Stimulated activated naive B cell treated with anti-CD40 and anti-IgM and Interleukin-4, amounts not matched to agents 10 μg/mL and 1 μg/mL and 100 μg/mL, for 72 hours (primary cell): ENCODE results near the gene CXXC5.

Source experiments
- ATAC-seq, 2 donors: fragments of 150-1000 bp; cut with Tn5 transposase; replicated peaks; 2 replicates each; pipeline ENCODE4 v1.10.0; 2021; ENCODE audit warnings: moderate library complexity in 1 of 2
- DNase-seq: peaks from one replicate; pipeline ENCODE4 v3.0.0; 2021
- H3K27ac Mint-ChIP-seq: one replicate; pipeline ENCODE4 v1.8.0; 2022; ENCODE audit warnings: mild to moderate bottlenecking, mixed read lengths
- H3K27me3 Mint-ChIP-seq, 2 donors: one replicate each; pipeline ENCODE4 v1.8.0; 2022; ENCODE audit warnings: mixed read lengths in 2 of 2
- H3K36me3 Mint-ChIP-seq, 2 donors: one replicate each; pipeline ENCODE4 v1.8.0; 2022; ENCODE audit warnings: mixed read lengths in 2 of 2, mild to moderate bottlenecking in 1 of 2
- H3K4me1 Mint-ChIP-seq, 2 donors: one replicate each; pipeline ENCODE4 v1.8.0; 2022; ENCODE audit warnings: mixed read lengths in 2 of 2, mild to moderate bottlenecking in 1 of 2
- H3K4me3 Mint-ChIP-seq, 2 donors: one replicate each; pipeline ENCODE4 v1.8.0; 2022; ENCODE audit warnings: mild to moderate bottlenecking in 2 of 2, mixed read lengths in 2 of 2, moderate library complexity in 1 of 2
- H3K9me3 Mint-ChIP-seq, 2 donors: one replicate each; pipeline ENCODE4 v1.8.0; 2022; ENCODE audit warnings: mixed read lengths in 2 of 2, mild to moderate bottlenecking in 1 of 2

Gene CXXC5

DNA sequence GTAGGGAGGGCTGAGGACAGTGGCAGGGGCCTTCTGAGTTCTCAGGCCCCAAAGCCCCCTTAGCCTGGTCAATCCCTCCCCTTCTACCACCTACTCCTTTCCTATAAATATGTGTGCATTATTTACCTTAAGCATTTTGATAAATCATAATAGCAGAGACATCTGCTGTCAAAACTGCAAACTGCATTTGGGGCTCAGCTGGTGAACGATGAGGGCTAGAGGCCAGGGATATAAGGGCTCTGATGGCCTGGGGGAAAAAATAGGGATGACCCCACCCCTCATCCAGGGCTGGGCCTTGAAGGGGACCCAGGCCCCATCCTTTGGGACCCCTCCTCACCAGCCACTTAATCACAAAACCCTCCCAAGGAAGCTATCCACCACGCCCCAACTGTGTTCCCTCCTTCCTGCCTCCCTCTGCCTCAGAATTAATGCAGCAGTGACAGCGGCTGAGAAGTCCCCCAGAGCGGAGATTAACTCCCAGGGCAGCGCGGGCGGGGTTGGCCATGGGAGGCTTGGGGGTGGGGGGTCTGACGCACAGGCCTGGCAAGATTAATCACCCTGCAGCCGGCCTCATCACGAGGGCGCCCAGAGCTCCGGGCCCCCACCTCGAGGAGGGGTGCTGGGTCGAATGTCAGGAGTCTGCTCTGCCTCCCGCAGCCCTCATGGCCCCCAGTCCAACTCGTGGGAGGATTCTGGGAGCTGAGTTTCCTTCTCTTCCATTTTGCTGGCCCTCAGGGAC, 42.1 kb downstream of the CXXC5 start:
- peak; percentile 52 to 63 for ATAC-seq
- Mint-ChIP-seq H3K9me3 (no peaks in the 10 kb centered on the region), H3K27me3 (no peaks in the 10 kb centered on the region), H3K4me3 (peak overlapping the region in 1 of 2 donors; percentile 31), H3K36me3 (peaks cover 13% of the 10 kb centered on the region in 2 donors), H3K4me1 (peaks cover 39 to 67% of the 10 kb centered on the region in 2 donors), H3K27ac (peak overlapping the region; percentile 14)
- DNase-seq: no peak

DNA sequence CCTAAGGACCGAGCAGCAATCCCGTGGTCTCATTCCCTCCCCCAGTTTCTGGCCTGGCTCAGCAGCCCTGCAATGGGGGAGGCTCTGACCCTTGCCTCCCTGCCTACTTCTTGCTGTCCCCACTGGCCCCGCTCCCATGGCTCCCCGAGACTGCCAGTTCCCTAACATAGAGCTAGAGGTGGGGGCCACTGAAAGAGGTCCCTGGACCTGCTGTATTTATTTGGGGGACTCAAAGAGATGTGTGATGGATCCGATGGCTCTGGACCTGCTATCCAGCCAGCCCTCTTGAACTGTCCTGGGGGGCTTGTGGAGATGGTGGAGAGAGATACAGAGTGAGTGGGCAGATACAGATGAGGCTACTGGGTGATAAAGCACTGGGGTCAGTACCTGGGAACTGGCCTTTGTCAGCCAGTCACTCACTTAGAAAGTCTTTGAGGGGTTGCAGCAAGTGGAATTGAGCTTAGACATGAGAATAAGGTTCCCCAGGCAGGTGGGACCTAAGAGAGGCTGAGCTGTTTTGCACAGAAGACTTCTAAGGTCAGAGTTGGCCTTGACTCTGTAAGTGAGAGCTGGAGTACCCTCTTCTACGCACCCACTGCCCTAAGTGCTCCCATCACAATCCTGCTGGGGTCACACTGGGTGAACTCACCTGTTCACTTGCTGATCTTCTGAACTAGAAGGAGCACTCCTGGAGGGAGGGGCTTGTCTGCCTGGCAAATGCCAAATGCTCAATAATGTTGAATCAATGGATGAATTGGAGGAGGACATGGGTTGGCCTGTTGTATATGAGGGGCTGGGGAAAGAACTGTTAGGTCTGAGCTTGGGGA, 42.9 kb downstream of the CXXC5 start:
- Mint-ChIP-seq H3K27ac (peak overlapping the region; percentile 10), H3K9me3 (no peaks in the 10 kb centered on the region), H3K4me3 (peak overlapping the region in 1 of 2 donors; percentile 31), H3K27me3 (no peaks in the 10 kb centered on the region), H3K4me1 (peaks cover 34 to 64% of the 10 kb centered on the region in 2 donors), H3K36me3 (peaks cover 8% of the 10 kb centered on the region in 2 donors)
- ATAC-seq: no peak
- no peak for DNase-seq

DNA sequence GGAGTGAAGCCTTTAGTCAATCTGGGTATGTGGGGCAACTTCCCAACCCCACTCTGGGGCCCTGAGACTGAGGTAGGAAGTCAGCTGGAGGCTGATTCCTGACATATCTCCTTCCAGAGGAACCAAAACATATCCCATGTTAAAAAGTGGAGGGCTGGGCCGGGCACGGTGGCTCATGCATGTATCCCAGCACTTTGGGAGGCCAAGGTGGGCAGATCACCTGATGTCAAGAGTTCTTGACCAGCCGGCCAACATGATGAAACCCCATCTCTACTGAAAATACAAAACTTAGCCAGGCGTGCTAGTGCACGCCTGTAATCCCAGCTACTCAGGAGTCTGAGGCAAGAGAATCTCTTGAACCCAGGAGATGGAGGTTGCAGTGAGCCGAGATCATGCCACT, 44.0 kb downstream of the CXXC5 start:
- no peak for ATAC-seq
- DNase-seq: no peak
- Mint-ChIP-seq H3K36me3 (no peaks in the 10 kb centered on the region), H3K4me1 (peaks cover 31 to 64% of the 10 kb centered on the region in 2 donors), H3K27me3 (peaks cover 0 to 4% of the 10 kb centered on the region in 2 donors), H3K27ac (no peak overlapping the region), H3K4me3 (no peak overlapping the region), H3K9me3 (no peaks in the 10 kb centered on the region)

DNA sequence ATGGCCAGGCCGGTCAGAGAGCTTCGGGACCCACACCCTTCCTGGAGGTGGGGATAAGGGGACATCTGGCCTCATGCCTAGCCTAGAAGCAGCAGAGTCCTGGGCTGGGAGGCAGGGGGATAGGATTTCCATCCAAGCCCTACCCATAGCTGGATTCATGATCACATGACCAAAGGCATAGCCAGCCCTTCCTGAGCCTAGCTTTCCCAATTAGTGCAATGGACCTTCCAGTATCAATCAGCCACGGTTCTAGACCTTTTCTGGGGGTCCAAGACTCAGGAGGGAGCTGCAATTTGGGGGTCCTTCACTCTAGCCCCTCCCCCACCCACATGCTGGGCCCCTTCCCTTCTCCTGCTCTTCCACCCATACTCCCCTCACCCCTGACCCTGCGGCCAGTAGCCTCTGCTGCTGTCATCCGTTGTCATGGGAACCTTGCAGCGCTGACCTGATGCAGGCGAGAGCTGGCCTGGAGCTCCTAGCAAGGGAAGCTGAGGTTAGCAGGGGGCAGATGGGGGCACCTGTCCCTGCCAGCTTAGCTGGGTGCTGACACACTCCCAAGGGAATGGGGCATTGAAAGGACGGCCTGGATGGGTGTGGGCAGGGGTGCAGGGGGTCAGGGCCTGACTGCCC, 44.6 kb downstream of the CXXC5 start:
- Mint-ChIP-seq H3K4me1 (peaks cover 27 to 64% of the 10 kb centered on the region in 2 donors), H3K36me3 (no peaks in the 10 kb centered on the region), H3K27ac (no peak overlapping the region), H3K27me3 (peaks cover 0 to 4% of the 10 kb centered on the region in 2 donors), H3K4me3 (no peak overlapping the region), H3K9me3 (no peaks in the 10 kb centered on the region)
- DNase-seq (no peak), ATAC-seq (no peak)

DNA sequence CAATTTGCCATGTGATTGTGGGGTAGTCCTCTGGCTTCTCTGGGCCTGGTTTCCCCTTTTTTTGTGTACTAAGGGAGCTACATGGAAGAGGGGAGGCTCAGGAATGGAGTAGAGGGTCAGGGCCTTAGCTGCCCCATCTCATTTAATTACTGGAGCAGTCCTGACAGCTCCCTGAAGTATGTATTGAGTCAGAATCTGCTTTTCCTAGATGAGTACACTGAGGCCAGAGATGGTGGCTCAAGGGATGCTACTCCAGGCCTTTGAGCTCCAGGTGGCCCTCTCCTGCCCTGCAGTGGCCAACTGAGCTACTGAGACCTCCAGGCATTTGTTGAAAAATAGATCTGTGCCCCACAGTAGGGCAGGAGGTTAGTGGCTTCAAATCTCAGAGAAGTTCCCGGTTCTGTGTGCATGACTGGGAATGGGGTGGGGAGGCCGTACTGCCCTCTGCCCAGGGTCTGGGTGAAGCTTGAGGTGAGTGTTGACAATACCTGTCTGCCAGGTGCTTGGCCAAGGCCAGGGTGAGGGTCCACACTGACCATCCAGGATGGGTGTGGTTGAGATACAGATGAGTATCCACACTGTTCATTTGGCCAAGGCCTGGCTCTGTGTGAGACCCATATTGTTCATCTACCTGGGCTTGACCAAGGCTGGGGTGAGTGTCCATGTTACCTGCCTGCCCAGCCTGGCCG, 45.7 kb downstream of the CXXC5 start:
- Mint-ChIP-seq H3K36me3 (no peaks in the 10 kb centered on the region), H3K27ac (peak overlapping the region; percentile 27)
- ATAC-seq: no peak

DNA sequence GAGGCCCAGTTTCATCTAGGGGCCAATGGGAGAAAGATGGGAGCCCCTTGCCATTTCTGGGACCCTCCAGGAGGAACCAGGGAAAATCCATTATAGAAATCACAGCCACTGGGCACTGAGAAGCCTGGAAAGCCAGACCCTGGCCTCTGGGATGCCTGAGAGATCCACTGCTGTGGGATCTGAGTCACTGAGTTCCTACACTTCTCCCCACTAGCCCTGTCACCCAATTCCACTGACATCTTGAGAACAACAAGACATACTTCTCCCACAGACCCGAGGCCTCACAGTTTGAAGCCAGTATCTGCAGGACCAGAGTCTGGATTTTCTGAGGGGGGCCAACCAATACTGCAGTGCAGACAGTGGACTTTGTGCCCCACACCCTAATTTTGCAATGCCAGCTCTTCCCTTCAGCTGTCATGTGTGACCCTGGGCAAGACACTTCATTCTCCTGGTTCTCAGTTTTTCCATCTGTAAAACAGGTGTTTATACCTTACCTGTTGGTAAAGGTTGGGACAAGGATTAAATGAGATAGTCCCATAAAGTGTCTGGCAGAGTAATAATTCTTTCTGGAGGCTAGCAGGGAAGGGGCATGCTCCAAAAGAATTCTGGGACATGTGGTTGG, 46.5 kb downstream of the CXXC5 start:
- ATAC-seq (no peak), DNase-seq (no peak)
- H3K4me3 Mint-ChIP-seq: no peak overlapping the region
- H3K36me3 Mint-ChIP-seq: no peaks in the 10 kb centered on the region
- peaks cover 9 to 10% of the 10 kb centered on the region in 2 donors for H3K27me3 Mint-ChIP-seq
- H3K27ac Mint-ChIP-seq: peak overlapping the region; percentile 11
- H3K9me3 Mint-ChIP-seq: no peaks in the 10 kb centered on the region
- peaks cover 34 to 65% of the 10 kb centered on the region in 2 donors for H3K4me1 Mint-ChIP-seq

More for the DNA sequence above, 45.7 kb downstream of the CXXC5 start:
- Mint-ChIP-seq H3K27me3 (peaks cover 9 to 10% of the 10 kb centered on the region in 2 donors), H3K4me1 (peaks cover 28 to 65% of the 10 kb centered on the region in 2 donors), H3K9me3 (no peaks in the 10 kb centered on the region), H3K4me3 (no peak overlapping the region)
- DNase-seq: no peak

DNA sequence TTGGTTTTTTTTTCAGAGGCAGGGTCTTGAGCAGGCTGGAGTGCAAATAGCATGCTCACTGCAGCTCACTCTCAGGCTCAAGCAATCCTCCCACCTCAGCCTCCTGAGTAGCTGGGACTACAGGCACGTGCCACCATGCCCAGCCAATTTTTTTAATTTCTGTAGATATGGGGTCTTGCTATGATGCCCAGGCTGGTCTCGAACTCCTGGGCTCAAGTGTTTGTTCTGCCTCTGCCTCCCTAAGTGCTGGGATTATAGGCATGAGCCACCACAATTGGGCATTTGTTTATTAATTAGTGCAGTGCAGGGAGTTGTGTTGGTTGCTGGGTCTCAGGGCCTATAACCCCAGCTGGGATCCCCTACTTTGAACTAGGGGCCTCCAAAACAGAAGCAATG, 47.0 kb downstream of the CXXC5 start:
- Mint-ChIP-seq H3K4me1 (peaks cover 31 to 62% of the 10 kb centered on the region in 2 donors), H3K4me3 (no peak overlapping the region), H3K27me3 (peaks cover 9 to 10% of the 10 kb centered on the region in 2 donors), H3K9me3 (no peaks in the 10 kb centered on the region), H3K27ac (no peak overlapping the region), H3K36me3 (no peaks in the 10 kb centered on the region)
- ATAC-seq (no peak), DNase-seq (no peak)

DNA sequence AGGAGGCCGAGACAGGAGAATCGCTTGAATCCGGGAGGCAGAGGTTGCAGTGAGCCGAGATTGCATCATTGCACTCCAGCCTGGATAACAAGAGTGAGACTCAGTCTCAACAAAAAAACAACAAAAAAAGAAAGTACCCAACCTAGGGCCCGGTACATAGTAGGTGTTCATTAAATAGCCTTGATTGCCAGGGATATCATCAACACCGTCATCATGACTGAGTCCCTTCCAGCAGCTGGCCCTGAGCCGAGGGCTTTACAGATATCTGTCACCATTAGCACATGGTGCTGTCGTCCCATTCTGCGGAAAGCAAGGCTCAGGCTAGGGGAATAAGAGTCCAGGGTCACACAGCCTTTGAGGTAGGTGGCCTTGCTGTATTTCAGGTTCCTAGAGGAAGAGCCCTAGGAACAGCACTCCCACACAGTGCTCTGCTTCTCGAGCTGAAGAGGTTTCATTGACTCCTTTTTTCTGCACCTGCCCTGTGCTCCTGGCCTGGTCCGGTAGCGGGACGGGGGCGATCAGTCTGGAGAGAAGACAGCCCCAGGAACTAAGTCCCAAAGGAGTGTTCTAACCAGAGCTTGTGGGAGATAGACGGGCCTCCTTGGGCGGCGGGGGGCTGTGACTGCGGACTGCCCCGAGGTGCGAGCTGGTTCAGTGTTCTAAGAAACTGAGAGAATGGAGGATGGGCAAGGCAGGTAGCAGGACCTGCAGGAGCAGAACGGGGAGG, 48.2 kb downstream of the CXXC5 start:
- ATAC-seq: no peak
- H3K36me3 Mint-ChIP-seq: no peaks in the 10 kb centered on the region

DNA sequence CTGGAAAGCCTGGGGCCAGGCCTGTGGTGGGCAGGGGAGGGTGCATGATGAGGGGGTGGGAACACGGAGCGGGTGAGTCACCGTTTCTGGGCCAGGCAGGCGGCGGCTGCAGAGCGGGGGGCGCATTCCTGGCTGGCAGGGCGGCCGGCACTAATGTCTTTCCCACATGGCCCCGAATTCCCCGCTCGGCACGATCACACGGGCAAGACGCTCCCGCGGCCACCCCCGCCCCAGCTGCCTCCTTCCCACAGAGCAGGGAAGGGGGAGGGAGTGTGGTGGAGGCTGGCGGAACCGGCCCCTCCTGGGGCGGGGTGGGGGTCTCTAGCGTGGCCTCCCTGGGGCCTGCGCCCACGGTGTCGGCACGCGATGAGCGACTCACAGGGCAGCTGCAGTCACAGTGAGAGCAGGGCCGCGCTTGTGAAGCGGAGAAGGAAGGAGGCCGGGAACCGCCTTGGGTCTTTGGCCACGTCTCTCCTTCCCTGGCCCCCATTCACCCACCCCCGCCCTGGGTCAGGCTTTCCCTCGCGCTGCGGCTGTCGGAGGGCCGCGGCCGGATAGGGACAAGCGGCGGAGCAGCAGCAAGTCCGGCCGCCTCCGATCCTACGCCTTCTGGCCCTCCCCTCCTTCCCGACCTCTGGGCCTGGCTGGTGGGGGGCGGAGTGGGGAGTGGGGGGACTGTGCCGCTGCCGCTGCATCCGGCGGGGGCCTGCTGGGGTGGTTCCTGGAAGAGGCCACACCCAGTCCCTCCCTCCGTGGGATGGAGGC, 48.9 kb downstream of the CXXC5 start:
- Mint-ChIP-seq H3K27me3 (peaks cover 11 to 20% of the 10 kb centered on the region in 2 donors), H3K36me3 (no peaks in the 10 kb centered on the region), H3K27ac (peak overlapping the region; percentile 89), H3K4me3 (peak overlapping the region; percentile 82 to 88), H3K4me1 (peaks cover 38 to 63% of the 10 kb centered on the region in 2 donors), H3K9me3 (no peaks in the 10 kb centered on the region)
- DNase-seq: peak; percentile 27
- peak; percentile 62 to 69 for ATAC-seq

More for the DNA sequence above, 48.2 kb downstream of the CXXC5 start:
- H3K27me3 Mint-ChIP-seq: peaks cover 10 to 15% of the 10 kb centered on the region in 2 donors
- H3K4me1 Mint-ChIP-seq: peaks cover 35 to 59% of the 10 kb centered on the region in 2 donors
- H3K27ac Mint-ChIP-seq: peak overlapping the region; percentile 89
- no peak for DNase-seq
- no peaks in the 10 kb centered on the region for H3K9me3 Mint-ChIP-seq
- H3K4me3 Mint-ChIP-seq: peak overlapping the region; percentile 82 to 88

DNA sequence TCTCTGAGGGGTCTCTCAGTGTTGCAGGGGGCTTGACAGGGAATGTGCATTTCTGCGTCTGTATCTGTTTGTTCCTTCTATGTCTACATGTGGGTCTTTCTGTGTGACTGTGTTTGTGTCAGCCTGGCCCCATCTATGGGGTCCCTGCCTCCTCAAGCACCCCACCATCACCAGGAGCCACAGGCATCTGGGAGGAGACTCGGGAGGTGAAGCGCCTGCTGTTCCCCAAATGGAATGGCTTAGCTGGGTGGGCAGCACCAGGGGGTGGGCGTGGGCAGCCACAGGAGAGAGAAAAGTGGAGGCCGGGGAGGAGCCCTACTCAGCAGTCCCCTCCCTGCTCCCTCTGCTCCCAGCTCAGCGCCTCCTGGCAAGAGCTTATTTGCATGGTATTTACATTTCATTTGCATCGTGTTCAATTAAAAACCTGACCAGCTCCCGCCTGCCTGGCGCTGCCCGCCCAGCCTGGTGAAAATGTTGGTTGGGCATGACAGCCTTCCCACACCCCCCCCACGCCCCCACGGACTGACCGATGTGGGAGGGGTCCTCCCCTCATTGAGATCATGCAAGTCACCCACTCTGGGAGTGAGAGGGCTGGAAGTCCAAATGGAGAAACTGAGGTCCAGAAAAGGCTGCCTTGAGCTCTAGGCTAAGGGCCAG, 50.5 kb downstream of the CXXC5 start:
- Mint-ChIP-seq H3K4me1 (peaks cover 43 to 66% of the 10 kb centered on the region in 2 donors), H3K4me3 (peak overlapping the region in 1 of 2 donors; percentile 52), H3K27ac (peak overlapping the region; percentile 51), H3K36me3 (no peaks in the 10 kb centered on the region), H3K9me3 (no peaks in the 10 kb centered on the region), H3K27me3 (peaks cover 20 to 23% of the 10 kb centered on the region in 2 donors)
- no peak for ATAC-seq
- DNase-seq: no peak

DNA sequence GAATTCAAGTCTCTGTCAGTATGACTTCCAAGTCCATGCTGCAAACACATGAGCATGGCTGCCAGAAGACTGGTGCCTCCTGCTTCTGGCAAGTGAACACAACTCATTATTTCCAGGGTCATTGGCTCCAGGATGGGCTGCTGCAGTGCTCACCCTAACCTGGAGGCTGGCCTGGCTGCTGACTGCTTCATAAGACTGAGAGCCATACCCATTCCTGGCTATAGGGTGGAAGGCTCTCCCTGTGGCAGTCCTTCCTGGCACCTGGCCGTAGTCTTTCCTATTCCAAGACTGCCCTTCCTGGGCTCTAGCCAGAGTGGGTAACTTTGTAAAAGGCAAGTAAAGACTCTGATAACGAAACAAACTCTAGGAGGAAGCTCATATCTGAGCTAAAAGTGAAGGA, 51.2 kb downstream of the CXXC5 start:
- peaks cover 23 to 25% of the 10 kb centered on the region in 2 donors for H3K27me3 Mint-ChIP-seq
- H3K4me1 Mint-ChIP-seq: peaks cover 44 to 60% of the 10 kb centered on the region in 2 donors
- no peak overlapping the region for H3K27ac Mint-ChIP-seq
- H3K36me3 Mint-ChIP-seq: no peaks in the 10 kb centered on the region
- DNase-seq: no peak
- H3K4me3 Mint-ChIP-seq: no peak overlapping the region
- no peaks in the 10 kb centered on the region for H3K9me3 Mint-ChIP-seq
- ATAC-seq: no peak

DNA sequence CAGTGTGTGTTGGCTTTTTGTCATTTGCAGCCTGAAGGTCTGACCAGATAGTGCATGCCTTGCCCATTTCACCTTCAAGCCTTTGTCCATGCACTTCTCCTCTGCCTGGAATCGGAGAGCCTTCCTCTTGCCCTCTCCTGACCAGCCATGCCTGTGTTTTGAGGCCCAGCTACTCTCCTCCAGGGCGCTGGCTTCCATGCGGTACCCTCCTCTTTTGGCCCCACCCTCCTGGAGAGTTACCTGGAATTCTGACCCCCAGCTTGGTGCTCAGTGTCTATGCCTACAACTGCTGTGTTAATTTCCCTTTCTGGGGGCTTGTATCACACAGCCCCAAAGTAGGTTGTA, 52.5 kb downstream of the CXXC5 start:
- H3K36me3 Mint-ChIP-seq: no peaks in the 10 kb centered on the region
- no peak overlapping the region for H3K4me3 Mint-ChIP-seq
- DNase-seq: no peak
- no peaks in the 10 kb centered on the region for H3K9me3 Mint-ChIP-seq
- peaks cover 48 to 65% of the 10 kb centered on the region in 2 donors for H3K4me1 Mint-ChIP-seq
- H3K27ac Mint-ChIP-seq: no peak overlapping the region
- ATAC-seq: no peak
- H3K27me3 Mint-ChIP-seq: peaks cover 23 to 25% of the 10 kb centered on the region in 2 donors
